GM19468 (cell line): Measurements from ENCODE around the gene SGSM2.
A peak's percentile ranks its signal among the peaks of the same experiment; 100 is the strongest.
"Not testable (repeated sequence)": the region's sequence is repeated elsewhere in the genome, so short reads cannot be mapped to it uniquely, and the experiment has no call there.

Source experiments
- ATAC-seq: cut with Tn5 transposase; IDR thresholded peaks from one replicate; pipeline ENCODE4 v1.9.1; 2021; ENCODE audit warnings: mild to moderate bottlenecking, moderate library complexity, moderate number of reproducible peaks; ENCODE audit not compliant: unreplicated experiment; ENCODE audit errors: extremely low read depth

The SGSM2 gene

GRCh38 chr17:2336852-2337543 lies at the start of gene SGSM2:
Gene SGSM2 (plus strand): TSS chr17:2337501. CDS start chr17:2337689, 188 bp downstream.
- no peak for ATAC-seq

- no peak for ATAC-seq
These were observed 47.3 kb upstream of the SGSM2 start for GRCh38 chr17:2289878-2290478.

- ATAC-seq, result no peak
These were observed 45.2 kb upstream of the SGSM2 start for GRCh38 chr17:2292100-2292499.

GRCh38 chr17:2295575-2295974 lies 41.7 kb upstream of the SGSM2 start:
- ATAC-seq, result no peak

GRCh38 chr17:2297023-2297422 lies 40.3 kb upstream of the SGSM2 start:
- no peak for ATAC-seq

GRCh38 chr17:2299136-2299535 lies 38.2 kb upstream of the SGSM2 start:
- no peak for ATAC-seq

- no peak for ATAC-seq
These were observed 37.5 kb upstream of the SGSM2 start for GRCh38 chr17:2299756-2300155.

GRCh38 chr17:2302778-2303203 lies 34.5 kb upstream of the SGSM2 start:
- ATAC-seq, result no peak

GRCh38 chr17:2303204-2304188 lies 33.8 kb upstream of the SGSM2 start, which contains the start of the genes SMG6 and SRR:
Gene SMG6 (minus strand): TSS chr17:2303785. CDS start chr17:2303720, 65 bp downstream.
Gene SRR (plus strand): TSS chr17:2303950. CDS start chr17:2315561, 11,611 bp downstream.
- peak; percentile 70 for ATAC-seq

- ATAC-seq, result no peak
These were observed 32.4 kb upstream of the SGSM2 start for GRCh38 chr17:2304931-2305330.

GRCh38 chr17:2309338-2310154 lies 27.8 kb upstream of the SGSM2 start:
- no peak for ATAC-seq

- ATAC-seq, result no peak
These were observed 24.6 kb upstream of the SGSM2 start for GRCh38 chr17:2312736-2313135.

GRCh38 chr17:2316916-2317205 lies 20.4 kb upstream of the SGSM2 start:
- not testable (repeated sequence) for ATAC-seq

- ATAC-seq, result no peak
These were observed 19.5 kb upstream of the SGSM2 start for GRCh38 chr17:2317796-2318195.

GRCh38 chr17:2319051-2319450 lies 18.2 kb upstream of the SGSM2 start:
- no peak for ATAC-seq

GRCh38 chr17:2321399-2321798 lies 15.9 kb upstream of the SGSM2 start:
- ATAC-seq, result no peak

- no peak for ATAC-seq
These were observed 13.5 kb upstream of the SGSM2 start for GRCh38 chr17:2323629-2324314.

- ATAC-seq, result no peak
These were observed 6.0 kb upstream of the SGSM2 start for GRCh38 chr17:2331303-2331702.

- ATAC-seq, result no peak
These were observed 1.5 kb upstream of the SGSM2 start for GRCh38 chr17:2335726-2336214.
